OCI-LY7 (cell line): ENCODE results near the gene RSPRY1. TPM values are rescaled to one million over a fixed set of nuclear protein-coding genes. Genes with fewer than 3 reads are reported as not detected.
"Not testable (repeated sequence)": the region's sequence is repeated elsewhere in the genome, so short reads cannot be mapped to it uniquely, and the experiment has no call there.

Experiments used
- BruUV-seq: library from RNA; stranded (reverse); fragments of 400-500 nt; replicated peaks from 2 replicates; lab custom pipeline; 2021; lab: Mats Ljungman, UMichigan
- CTCF ChIA-PET: fragments of 300-600 bp; sonication (Branson Sonifier 250); formaldehyde crosslinking; loops from one replicate; lab custom pipeline; 2022; ENCODE audit warnings: antibody characterized with exemption; ENCODE audit not compliant: unreplicated experiment; lab: Charles Lee
- POLR2A ChIA-PET: fragments of 300-600 bp; sonication (Branson Sonifier 250); formaldehyde crosslinking; loops from one replicate; lab custom pipeline; 2022; ENCODE audit warnings: antibody characterized with exemption; lab: Charles Lee
- DNase-seq: peaks from one replicate; pipeline ENCODE4 v3.0.0-alpha.2; 2015; ENCODE audit warnings: low spot score
- H2AFZ ChIP-seq: fragments of 200-600 bp; sonication (generic), shearing (Covaris generic); 2 replicates; pipeline ENCODE4 v1.6.1; 2014; ENCODE audit warnings: mild to moderate bottlenecking, antibody characterized with exemption, low read length, moderate library complexity
- H3K27ac ChIP-seq: fragments of 200-600 bp; sonication (generic); 2 replicates; pipeline ENCODE4 v1.5.1; 2014; ENCODE audit warnings: mixed run types, low read depth, mild to moderate bottlenecking, moderate library complexity, low read length, inconsistent platforms; ENCODE audit not compliant: poor library complexity, severe bottlenecking
- H3K36me3 ChIP-seq: fragments of 200-600 bp; sonication (generic); 2 replicates; pipeline ENCODE4 v1.6.1; 2014; ENCODE audit warnings: mild to moderate bottlenecking, antibody characterized with exemption, low read length, moderate library complexity, mixed read lengths; ENCODE audit not compliant: insufficient read depth
- H3K4me1 ChIP-seq: fragments of 200-600 bp; sonication (generic); 2 replicates; pipeline ENCODE4 v1.5.1; 2014; ENCODE audit warnings: mild to moderate bottlenecking, low read length; ENCODE audit not compliant: insufficient read depth, poor library complexity, severe bottlenecking
- H3K4me2 ChIP-seq: fragments of 200-600 bp; sonication (generic); 2 replicates; pipeline ENCODE4 v1.6.1; 2014; ENCODE audit warnings: mild to moderate bottlenecking, low read length
- H3K4me3 ChIP-seq: fragments of 200-600 bp; sonication (generic); 2 replicates; pipeline ENCODE4 v1.5.1; 2014; ENCODE audit warnings: mild to moderate bottlenecking, low read depth, low read length; ENCODE audit not compliant: poor library complexity, severe bottlenecking
- H3K79me2 ChIP-seq: fragments of 200-600 bp; sonication (generic); 2 replicates; pipeline ENCODE4 v1.6.1; 2016; ENCODE audit warnings: low read depth, mild to moderate bottlenecking, low read length, moderate library complexity, mixed read lengths; ENCODE audit not compliant: insufficient read depth
- H3K9me2 ChIP-seq: fragments of 200-600 bp; sonication (generic); 2 replicates; pipeline ENCODE4 v1.6.1; 2016; ENCODE audit warnings: mild to moderate bottlenecking, low read length, mixed read lengths; ENCODE audit not compliant: insufficient read depth
- H3K9me3 ChIP-seq: fragments of 200-600 bp; sonication (generic); 2 replicates; pipeline ENCODE4 v1.6.1; 2014; ENCODE audit warnings: mild to moderate bottlenecking, mixed run types, low read length, mixed read lengths
- H4K20me1 ChIP-seq: fragments of 200-600 bp; sonication (generic); 2 replicates; pipeline ENCODE4 v1.6.1; 2014; ENCODE audit warnings: mild to moderate bottlenecking, antibody characterized with exemption, low read length, moderate library complexity, mixed read lengths; ENCODE audit not compliant: insufficient read depth
- EZH2phosphoT487 ChIP-seq: fragments of 200-600 bp; sonication (generic); IDR thresholded peaks from 2 replicates; pipeline ENCODE4 v1.6.1; 2018; ENCODE audit warnings: low read depth, borderline replicate concordance, mild to moderate bottlenecking, mixed run types, antibody characterized with exemption, low read length, moderate library complexity, mixed read lengths
- intact Hi-C: fragments of 100-400 bp; cut with micrococcal nuclease; formaldehyde crosslinking; loops from one replicate; pipeline ENCODE4 v1.10.0; 2022; ENCODE audit not compliant: unreplicated experiment
- total RNA-seq, 2 experiments: library from RNA; depleted of rRNA in 1 of 2; stranded (reverse); fragments of >200 nt in 1 of 2; shearing (Covaris generic) in 1 of 2; gene quantifications; 2 replicates each; pipeline ENCODE4 v1.2.3, GENCODE V29; 2014 to 2022
- TF ChIP-seq, protein P1 (sequence below): fragments of 200-600 bp; sonication (generic); conservative IDR thresholded peaks from 2 replicates; pipeline ENCODE4 v1.5.1; 2014; ENCODE audit warnings: mild to moderate bottlenecking, antibody characterized with exemption, low read length, moderate library complexity, mixed read lengths

Gene RSPRY1
- total RNA-seq, 2 experiments from 2014 or later = 17.1 to 25.2 TPM

DNA sequence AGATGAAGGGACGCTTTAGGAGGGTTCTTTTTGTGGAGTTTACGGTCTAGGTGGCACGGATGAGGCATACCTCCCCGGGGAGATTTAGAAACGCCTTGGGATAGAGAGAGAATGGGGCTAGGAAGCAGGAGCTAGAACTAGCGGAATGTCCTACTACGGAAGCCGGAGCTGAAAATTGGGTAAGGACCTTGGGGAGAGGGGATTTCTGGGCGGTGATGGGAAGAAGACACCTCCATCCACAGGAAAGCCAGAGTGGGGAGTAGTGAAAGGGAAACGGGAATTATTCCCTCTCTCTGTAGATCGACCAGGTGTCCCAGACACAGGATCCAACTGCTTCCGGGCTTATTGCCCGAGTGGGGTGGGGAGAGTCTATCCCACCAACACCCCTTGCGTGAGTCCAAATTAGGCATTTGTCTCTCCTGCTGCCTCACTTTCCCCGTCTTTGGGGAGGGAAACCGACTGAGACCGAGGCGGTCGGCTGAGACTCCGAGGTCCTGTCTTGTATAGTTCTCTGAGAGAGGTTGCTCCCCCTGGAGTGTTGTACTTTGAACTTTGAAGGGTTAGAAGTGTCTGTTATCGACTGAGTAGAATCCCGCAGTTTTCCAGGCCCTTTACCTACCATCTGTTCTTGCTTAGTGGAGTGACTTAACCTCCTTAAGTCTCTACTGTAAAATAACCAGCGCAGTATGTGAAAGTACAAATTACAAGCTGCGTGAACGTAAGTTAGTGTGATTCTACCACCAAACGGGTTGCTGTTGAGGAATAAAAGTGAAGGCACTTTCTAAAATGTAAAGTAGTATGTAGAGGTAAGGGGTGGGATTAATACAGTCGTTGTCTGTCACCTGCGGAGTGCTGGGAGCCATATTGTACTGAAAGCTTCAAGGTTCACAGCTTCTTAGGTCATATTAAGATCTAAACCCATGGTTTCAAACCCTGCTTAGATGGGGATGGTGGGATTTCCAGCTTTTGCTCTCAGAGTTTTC lies 1.0 kb downstream of the RSPRY1 start:
- H3K27ac ChIP-seq = peak overlapping the region; percentile 46
- CTCF ChIA-PET = no interaction called here
- H3K4me2 ChIP-seq = peak overlapping the region; percentile 77
- no peaks in the 10 kb centered on the region for H3K9me2 ChIP-seq
- no TSS peak for BruUV-seq
- TF ChIP-seq, protein P1, sequence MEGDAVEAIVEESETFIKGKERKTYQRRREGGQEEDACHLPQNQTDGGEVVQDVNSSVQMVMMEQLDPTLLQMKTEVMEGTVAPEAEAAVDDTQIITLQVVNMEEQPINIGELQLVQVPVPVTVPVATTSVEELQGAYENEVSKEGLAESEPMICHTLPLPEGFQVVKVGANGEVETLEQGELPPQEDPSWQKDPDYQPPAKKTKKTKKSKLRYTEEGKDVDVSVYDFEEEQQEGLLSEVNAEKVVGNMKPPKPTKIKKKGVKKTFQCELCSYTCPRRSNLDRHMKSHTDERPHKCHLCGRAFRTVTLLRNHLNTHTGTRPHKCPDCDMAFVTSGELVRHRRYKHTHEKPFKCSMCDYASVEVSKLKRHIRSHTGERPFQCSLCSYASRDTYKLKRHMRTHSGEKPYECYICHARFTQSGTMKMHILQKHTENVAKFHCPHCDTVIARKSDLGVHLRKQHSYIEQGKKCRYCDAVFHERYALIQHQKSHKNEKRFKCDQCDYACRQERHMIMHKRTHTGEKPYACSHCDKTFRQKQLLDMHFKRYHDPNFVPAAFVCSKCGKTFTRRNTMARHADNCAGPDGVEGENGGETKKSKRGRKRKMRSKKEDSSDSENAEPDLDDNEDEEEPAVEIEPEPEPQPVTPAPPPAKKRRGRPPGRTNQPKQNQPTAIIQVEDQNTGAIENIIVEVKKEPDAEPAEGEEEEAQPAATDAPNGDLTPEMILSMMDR = no peak
- TF ChIP-seq EZH2phosphoT487 = no peak
- H3K4me3 ChIP-seq = peak overlapping the region; percentile 87
- H2AFZ ChIP-seq = peak overlapping the region; percentile 61; the same call in 1 of the 2 replicates
- H4K20me1 ChIP-seq = no peaks in the 10 kb centered on the region; the same call in 1 of the 2 replicates
- no peaks in the 10 kb centered on the region for H3K9me3 ChIP-seq
- H3K4me1 ChIP-seq = peaks cover 30% of the 10 kb centered on the region
- H3K79me2 ChIP-seq = peaks cover 90% of the 10 kb centered on the region
- H3K36me3 ChIP-seq = peaks cover 10% of the 10 kb centered on the region
- peak; percentile 28 for DNase-seq
- POLR2A ChIA-PET = interaction anchor here (0.6 to 1.2 kb wide), 3 partner anchors 26 to 82 kb away, joined by 4 to 5 read pairs (median 4); no protein-coding TSS in a partner anchor
- intact Hi-C loops = loop anchor here (5.0 to 10.0 kb wide), 3 partner anchors 60 to 228 kb away; partner anchors contain the start of gene ARL2BP

DNA sequence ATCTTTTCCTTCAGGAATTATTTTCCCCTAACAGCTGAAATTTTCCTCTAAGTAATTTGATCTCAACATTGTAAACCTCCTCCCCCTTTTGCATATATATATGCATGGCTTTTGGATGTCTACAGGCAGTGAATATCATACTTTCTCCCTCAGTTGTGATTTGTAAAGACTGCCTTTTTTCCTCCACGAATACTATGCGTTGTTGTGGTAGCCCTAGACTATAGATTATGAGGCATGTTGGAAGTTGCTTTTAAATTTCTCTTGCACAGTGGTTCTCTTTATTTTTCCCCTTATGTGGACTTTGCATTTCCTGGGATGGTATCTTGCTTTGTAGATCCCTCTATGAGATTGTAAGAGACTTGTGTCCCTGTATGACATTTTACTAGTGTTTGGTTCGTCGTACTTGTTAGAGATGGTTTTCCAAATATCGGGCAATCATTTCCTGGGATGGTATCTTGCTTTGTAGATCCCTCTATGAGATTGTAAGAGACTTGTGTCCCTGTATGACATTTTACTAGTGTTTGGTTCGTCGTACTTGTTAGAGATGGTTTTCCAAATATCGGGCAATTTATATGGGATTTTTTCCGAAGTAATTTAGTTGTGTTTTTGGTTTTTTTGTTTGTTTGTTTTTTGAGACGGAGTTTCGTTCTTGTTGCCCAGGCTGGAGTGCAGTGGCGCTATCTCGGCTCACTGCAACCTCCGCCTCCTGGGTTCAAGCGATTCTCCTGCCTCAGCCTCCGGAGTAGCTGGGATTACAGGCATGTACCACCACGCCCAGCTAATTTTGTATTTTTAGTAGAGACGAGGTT lies 2.0 kb downstream of the RSPRY1 start:
- Histone ChIP-seq H3K36me3 (peaks cover 10% of the 10 kb centered on the region), H3K79me2 (peaks cover 90% of the 10 kb centered on the region), H3K4me1 (peaks cover 25% of the 10 kb centered on the region), H3K4me3 (peak overlapping the region; percentile 87), H3K4me2 (peak overlapping the region; percentile 77)
- CTCF ChIA-PET, H3K9me2 ChIP-seq, DNase-seq, BruUV-seq, H3K9me3 ChIP-seq, H2AFZ ChIP-seq, H3K27ac ChIP-seq, H4K20me1 ChIP-seq: not testable (repeated sequence)
- POLR2A ChIA-PET = interaction anchor here (0.6 to 1.5 kb wide), 2 partner anchors 25 to 36 kb away, joined by 3 to 4 read pairs; no protein-coding TSS in a partner anchor
- intact Hi-C loops = loop anchor here (5.0 to 10.0 kb wide), 3 partner anchors 59 to 227 kb away; partner anchors contain the start of gene ARL2BP

DNA sequence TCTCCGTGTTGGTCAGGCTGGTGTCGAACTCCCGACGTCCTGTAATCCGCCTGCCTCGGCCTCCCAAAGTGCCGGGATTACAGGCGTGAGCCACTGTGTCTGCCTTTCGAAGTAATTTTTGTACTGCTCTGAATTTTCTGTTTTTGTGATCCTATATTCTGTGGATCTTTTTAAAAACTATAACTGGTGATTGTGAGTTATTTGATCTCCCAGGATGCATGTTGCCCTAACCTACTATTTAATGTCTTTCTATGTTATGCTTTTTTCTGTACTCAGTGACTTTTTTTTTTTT lies 2.5 kb downstream of the RSPRY1 start:
- no peaks in the 10 kb centered on the region for H3K9me2 ChIP-seq
- POLR2A ChIA-PET = interaction anchor here (0.7 to 1.5 kb wide), 2 partner anchors 36 to 81 kb away, joined by 3 to 4 read pairs; no protein-coding TSS in a partner anchor

DNA sequence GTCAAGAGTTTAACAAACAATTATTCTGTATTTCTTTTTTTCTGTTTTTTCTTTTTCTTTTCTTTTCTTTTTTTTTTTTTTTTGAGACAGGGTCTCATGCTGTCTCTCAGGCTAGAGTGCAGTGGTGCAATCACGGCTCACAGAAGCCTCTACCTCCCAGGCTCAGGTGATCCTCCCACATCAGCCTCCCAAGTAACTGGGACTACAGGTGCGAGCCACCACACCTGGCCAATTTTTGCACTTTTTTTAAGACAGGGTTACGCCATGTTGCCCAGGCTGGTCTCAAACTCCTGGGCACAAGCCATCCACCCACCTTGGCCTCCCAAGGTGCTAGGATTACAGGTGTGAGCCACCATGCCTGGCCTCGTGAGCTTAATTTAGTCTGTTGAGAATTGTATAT lies 3.4 kb downstream of the RSPRY1 start:
- H3K27ac ChIP-seq, H4K20me1 ChIP-seq, H3K4me2 ChIP-seq, BruUV-seq, H3K4me3 ChIP-seq, H3K9me2 ChIP-seq, CTCF ChIA-PET, H2AFZ ChIP-seq, H3K9me3 ChIP-seq, DNase-seq: not testable (repeated sequence)
- Histone ChIP-seq H3K79me2 (peaks cover 76% of the 10 kb centered on the region), H3K36me3 (peaks cover 10% of the 10 kb centered on the region), H3K4me1 (peaks cover 11% of the 10 kb centered on the region)
- intact Hi-C loops = loop anchor here (5.0 to 10.0 kb wide), 3 partner anchors 58 to 225 kb away; partner anchors contain the start of gene ARL2BP
- POLR2A ChIA-PET = interaction anchor here (0.7 to 1.5 kb wide), 2 partner anchors 37 to 80 kb away, joined by 3 to 4 read pairs; no protein-coding TSS in a partner anchor

More for the DNA sequence above, 2.5 kb downstream of the RSPRY1 start:
- intact Hi-C loops = loop anchor here (5.0 to 10.0 kb wide), 3 partner anchors 59 to 226 kb away; partner anchors contain the start of gene ARL2BP
- no peak overlapping the region for H2AFZ ChIP-seq
- H3K79me2 ChIP-seq = peaks cover 85% of the 10 kb centered on the region
- H3K4me3 ChIP-seq = no peak overlapping the region
- H3K4me1 ChIP-seq = peaks cover 20% of the 10 kb centered on the region
- no peaks in the 10 kb centered on the region for H3K9me3 ChIP-seq
- H3K36me3 ChIP-seq = peaks cover 10% of the 10 kb centered on the region
- CTCF ChIA-PET = no interaction called here
- no peak for DNase-seq
- no peak overlapping the region for H3K27ac ChIP-seq
- BruUV-seq = no TSS peak
- TF ChIP-seq EZH2phosphoT487 = no peak
- TF ChIP-seq, protein P1 = no peak
- no peak overlapping the region for H3K4me2 ChIP-seq
- no peaks in the 10 kb centered on the region; the same call in 1 of the 2 replicates for H4K20me1 ChIP-seq
